ENCODE data around the gene PAQR4.

- TF ChIP-seq EP300 (IDR thresholded peaks at IDR 0.05) (no peak), POLR2A (IDR thresholded peaks at IDR 0.05) (no peak), CTCF (IDR thresholded peaks at IDR 0.05) (no peak), POLR2AphosphoS5 (IDR thresholded peaks at IDR 0.05) (no peak)
Observed at GRCh38 chr16:3015865-3016521, 46.8 kb downstream of the PAQR4 start.
